Measurements from ENCODE around the gene DMRTC2.
A peak's percentile ranks its signal among the peaks of the same experiment; 100 is the strongest.

The DMRTC2 gene

DNA sequence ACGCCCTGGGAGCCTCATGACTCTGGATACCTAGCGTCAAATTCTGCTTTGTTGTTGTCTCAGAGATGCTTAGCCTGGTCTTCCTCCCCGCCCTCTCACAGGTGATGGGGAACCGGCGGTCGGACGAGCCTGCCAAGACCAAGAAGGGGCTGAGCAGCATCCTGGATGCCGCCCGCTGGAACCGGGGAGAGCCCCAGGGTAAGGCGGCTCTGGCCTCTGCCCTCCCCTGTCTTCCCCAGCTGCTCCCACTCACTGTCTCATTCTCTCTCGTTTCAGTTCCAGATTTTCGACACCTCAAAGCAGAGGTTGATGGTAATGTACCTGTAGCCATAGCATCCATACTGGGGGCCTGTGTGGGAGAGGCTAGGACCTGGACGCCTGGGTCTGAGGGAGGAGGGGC is 49.5 kb downstream of the DMRTC2 start:
- DNase-seq = no peak

DNA sequence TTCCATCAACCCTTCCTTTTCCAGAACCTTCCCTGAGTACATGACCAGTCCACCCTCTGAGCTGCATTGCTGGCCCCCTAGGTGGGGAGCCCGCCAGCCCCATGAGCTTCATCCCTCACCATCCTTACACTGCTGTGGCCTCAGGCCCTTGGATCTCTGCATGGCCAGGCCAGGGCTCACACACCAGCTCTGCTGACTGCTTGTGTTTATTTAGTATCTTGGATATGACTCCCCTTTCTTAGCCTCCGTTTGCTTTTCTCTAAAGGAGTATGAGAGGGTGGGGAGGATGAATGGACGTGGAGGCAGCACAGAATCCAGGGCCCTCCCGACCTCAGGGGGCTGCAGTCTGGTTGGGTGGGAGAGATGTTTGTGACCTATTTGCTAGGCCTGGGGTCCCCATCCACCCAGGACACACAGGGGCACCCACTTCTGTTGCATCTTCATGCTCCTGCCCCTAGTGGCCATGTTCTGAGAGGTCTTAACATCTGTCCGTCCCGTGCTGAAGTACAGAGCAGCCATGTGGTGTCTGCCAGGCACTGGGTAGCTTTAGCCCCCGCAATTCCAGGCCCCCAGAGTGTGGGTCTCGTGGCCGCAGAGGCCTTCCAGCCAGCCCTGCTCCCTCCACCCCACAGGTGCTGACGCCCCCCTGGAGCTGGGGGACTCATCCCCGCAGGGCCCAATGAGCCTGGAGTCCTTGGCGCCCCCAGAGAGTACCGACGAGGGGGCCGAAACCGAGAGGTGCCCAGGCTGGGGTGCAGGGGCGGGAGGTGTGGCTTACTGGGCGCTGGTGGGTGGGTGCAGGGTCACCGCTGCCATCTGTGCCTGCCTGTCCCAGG is 51.1 kb downstream of the DMRTC2 start:
- peak; percentile 24 for DNase-seq

DNA sequence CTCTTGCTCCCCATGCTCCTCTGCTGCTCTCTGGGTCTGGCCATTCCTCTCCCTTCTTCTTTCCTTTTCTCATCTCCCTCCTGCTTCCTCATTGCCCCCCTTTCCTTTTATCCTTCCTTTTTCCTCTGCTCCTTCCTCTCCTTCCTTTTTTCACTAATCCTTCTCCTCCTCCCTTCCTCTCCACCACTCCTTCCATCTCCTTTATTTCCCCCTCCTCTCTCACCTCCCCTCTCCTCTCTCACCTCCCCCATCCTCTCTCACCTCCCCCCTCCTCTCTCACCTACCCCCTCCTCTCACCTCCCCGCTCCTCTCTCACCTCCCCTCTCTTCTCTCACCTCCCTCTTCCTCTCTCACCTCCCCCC is 51.7 kb downstream of the DMRTC2 start:
- DNase-seq = no peak

- no peak for DNase-seq
These were observed 52.3 kb downstream of the DMRTC2 start for GRCh38 chr19:41897181-41897580.

DNA sequence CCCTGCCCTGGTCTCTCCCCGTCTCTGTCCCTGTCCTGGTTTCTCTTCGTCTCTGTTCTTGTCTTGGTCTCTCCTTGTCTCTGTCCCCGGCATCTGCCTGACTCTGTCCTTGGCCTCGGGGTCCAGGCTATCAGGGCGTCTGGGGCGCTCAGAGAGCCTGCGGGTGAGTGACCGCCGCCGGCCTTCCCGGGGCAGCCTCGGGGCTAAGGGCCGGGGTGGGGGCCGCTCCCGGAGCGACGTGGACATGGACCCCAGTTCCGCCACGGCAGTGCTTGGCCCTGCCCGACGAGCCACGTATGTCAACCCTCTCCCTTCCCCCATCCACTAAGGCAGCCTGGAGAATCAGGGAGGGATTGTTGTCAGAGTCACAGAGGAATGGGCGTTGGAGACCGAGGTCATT is 53.0 kb downstream of the DMRTC2 start:
- no peak for DNase-seq

GRCh38 chr19:41898235-41898634 is 53.4 kb downstream of the DMRTC2 start:
- no peak for DNase-seq

Data from NCI-H69 (cell line).